Endodermal cell (in vitro differentiated cells): Measurements from ENCODE around the gene SLC25A31. TPM values are rescaled to one million over a fixed set of nuclear protein-coding genes. Genes with fewer than 3 reads are reported as not detected.

Experiments
- DNase-seq: peaks from one replicate; pipeline ENCODE4 v3.0.0-alpha.2; 2017
- H3K27ac ChIP-seq: 2 replicates; pipeline ENCODE4 v1.5.1; 2013; ENCODE audit warnings: mild to moderate bottlenecking, low read depth, low read length, moderate library complexity
- H3K27me3 ChIP-seq: 2 replicates; pipeline ENCODE4 v1.6.1; 2013; ENCODE audit warnings: mild to moderate bottlenecking, low read length, moderate library complexity; ENCODE audit not compliant: insufficient read depth, control insufficient read depth, poor library complexity, severe bottlenecking
- H3K36me3 ChIP-seq: 2 replicates; pipeline ENCODE4 v1.7.0; 2013; ENCODE audit warnings: mild to moderate bottlenecking, low read length, moderate library complexity; ENCODE audit not compliant: control insufficient read depth, insufficient read depth
- H3K4me1 ChIP-seq: one replicate; pipeline ENCODE4 v1.7.0; 2013; ENCODE audit warnings: low read length; ENCODE audit not compliant: control insufficient read depth, insufficient read depth
- H3K4me3 ChIP-seq: 2 replicates; pipeline ENCODE4 v1.5.1; 2013; ENCODE audit warnings: mild to moderate bottlenecking, low read length, moderate library complexity
- H3K9ac ChIP-seq: 2 replicates; pipeline ENCODE4 v1.6.1; 2013; ENCODE audit warnings: mild to moderate bottlenecking, low read length, moderate library complexity; ENCODE audit not compliant: poor library complexity, severe bottlenecking; ENCODE audit errors: extremely low read depth
- H3K9me3 ChIP-seq: 2 replicates; pipeline ENCODE4 v1.6.1; 2013; ENCODE audit warnings: mild to moderate bottlenecking, low read length, moderate library complexity; ENCODE audit not compliant: control insufficient read depth
- H3K27ac Mint-ChIP-seq: 2 replicates; pipeline ENCODE4 v1.8.0; 2020; ENCODE audit warnings: mixed read lengths
- H3K27me3 Mint-ChIP-seq: 2 replicates; pipeline ENCODE4 v1.8.0; 2021; ENCODE audit warnings: mild to moderate bottlenecking, mixed read lengths; ENCODE audit not compliant: insufficient read depth
- H3K36me3 Mint-ChIP-seq: 2 replicates; pipeline ENCODE4 v1.8.0; 2020; ENCODE audit warnings: low read depth, mixed read lengths
- H3K4me1 Mint-ChIP-seq: 2 replicates; pipeline ENCODE4 v1.8.0; 2020; ENCODE audit warnings: mixed read lengths
- H3K4me3 Mint-ChIP-seq: 2 replicates; pipeline ENCODE4 v1.8.0; 2020; ENCODE audit warnings: mild to moderate bottlenecking, moderate library complexity, mixed read lengths
- H3K9me3 Mint-ChIP-seq: 2 replicates; pipeline ENCODE4 v1.8.0; 2020; ENCODE audit warnings: mild to moderate bottlenecking, mixed read lengths
- WGBS, 2 experiments: methylation state at CpG; one replicate each; pipeline versions ENCODE4 v1.1.5 to v1.1.7; 2013; ENCODE audit warnings: missing lambda C conversion rate in 2 of 2, mixed read lengths in 1 of 2; ENCODE audit not compliant: insufficient coverage in 1 of 2, insufficient read length in 1 of 2; 5-methylcytosine and 5-hydroxymethylcytosine counted together
- total RNA-seq, 2 donors: library from RNA; stranded (reverse); fragmentation: NEBNext Ultra II Directional in 1 of 2; extraction: Animal tissue kit (Norgen Biotek cat#: 25700) in 1 of 2; gene quantifications; 2 replicates in 1 of 2; 3 replicates in 1 of 2; pipeline ENCODE4 v1.2.1, GENCODE V29; 2021
- TF ChIP-seq, protein P1 (sequence below): fragments of 200-600 bp; sonication (generic); conservative IDR thresholded peaks from 2 replicates; pipeline ENCODE4 v1.5.0; 2021; ENCODE audit warnings: antibody characterized with exemption, mild to moderate bottlenecking

SLC25A31 gene
- total RNA-seq, 2 donors from 2014 or later, result not detected

DNA sequence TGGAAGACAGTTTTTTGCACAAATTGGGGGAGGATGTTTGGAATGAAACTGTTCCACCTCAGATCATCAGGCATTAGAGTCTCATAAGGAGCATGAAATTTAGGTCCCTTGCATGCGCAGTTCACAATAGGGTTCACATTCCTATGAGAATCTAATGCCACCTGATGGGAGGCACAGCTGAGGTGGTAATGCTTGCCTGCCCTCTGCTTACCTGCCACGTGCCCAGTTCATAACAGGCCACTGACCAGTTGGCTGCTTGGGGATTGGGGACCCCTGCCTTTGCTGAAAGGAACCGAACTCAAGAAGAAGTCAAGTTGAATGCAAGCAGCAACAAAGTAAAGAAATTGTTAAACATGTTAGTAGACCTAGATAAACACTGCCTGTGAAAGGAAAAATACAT, 47.3 kb downstream of the SLC25A31 start:
- no peaks in the 10 kb centered on the region for H3K9me3 Mint-ChIP-seq
- H3K4me1 ChIP-seq, result peaks cover 13% of the 10 kb centered on the region
- H3K27ac ChIP-seq, result no peak overlapping the region
- no peak overlapping the region for H3K27ac Mint-ChIP-seq
- H3K4me1 Mint-ChIP-seq, result peaks cover 32% of the 10 kb centered on the region
- no peak overlapping the region for H3K9ac ChIP-seq
- DNase-seq, result no peak
- TF ChIP-seq, protein P1, sequence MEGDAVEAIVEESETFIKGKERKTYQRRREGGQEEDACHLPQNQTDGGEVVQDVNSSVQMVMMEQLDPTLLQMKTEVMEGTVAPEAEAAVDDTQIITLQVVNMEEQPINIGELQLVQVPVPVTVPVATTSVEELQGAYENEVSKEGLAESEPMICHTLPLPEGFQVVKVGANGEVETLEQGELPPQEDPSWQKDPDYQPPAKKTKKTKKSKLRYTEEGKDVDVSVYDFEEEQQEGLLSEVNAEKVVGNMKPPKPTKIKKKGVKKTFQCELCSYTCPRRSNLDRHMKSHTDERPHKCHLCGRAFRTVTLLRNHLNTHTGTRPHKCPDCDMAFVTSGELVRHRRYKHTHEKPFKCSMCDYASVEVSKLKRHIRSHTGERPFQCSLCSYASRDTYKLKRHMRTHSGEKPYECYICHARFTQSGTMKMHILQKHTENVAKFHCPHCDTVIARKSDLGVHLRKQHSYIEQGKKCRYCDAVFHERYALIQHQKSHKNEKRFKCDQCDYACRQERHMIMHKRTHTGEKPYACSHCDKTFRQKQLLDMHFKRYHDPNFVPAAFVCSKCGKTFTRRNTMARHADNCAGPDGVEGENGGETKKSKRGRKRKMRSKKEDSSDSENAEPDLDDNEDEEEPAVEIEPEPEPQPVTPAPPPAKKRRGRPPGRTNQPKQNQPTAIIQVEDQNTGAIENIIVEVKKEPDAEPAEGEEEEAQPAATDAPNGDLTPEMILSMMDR, result no peak
- no peak overlapping the region for H3K4me3 ChIP-seq
- WGBS, 2 experiments, result 82 to 87% methylated on average over 3 of the region's 3 CpGs
- peaks cover 9% of the 10 kb centered on the region for H3K27me3 ChIP-seq
- H3K9me3 ChIP-seq, result no peaks in the 10 kb centered on the region
- H3K4me3 Mint-ChIP-seq, result no peak overlapping the region
- H3K36me3 Mint-ChIP-seq, result no peaks in the 10 kb centered on the region
- H3K27me3 Mint-ChIP-seq, result peaks cover 17% of the 10 kb centered on the region
- H3K36me3 ChIP-seq, result no peaks in the 10 kb centered on the region

DNA sequence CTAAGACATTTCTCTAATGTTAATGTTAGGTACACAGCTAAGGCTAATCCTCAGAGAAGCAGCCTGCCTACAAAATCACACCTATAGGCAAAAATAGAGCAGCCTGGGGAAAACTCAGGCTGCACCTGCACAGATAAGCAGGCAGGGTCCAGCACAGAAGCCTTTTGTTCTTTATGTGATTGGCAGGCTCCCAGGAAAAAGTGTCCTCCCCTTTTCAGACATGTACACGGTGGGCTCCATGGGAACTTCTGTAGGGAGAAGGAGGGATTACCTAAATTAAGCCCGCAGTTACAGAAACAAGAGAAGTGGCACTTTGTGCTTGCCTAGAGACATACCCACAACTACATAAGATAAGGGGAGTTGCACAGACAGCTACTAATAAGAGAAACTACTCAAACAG, 47.9 kb downstream of the SLC25A31 start:
- WGBS, 2 experiments, result 55% methylated on average over 1 of the region's 2 CpGs; no CpG with 5 or more reads in 1 of the 2 experiments
- Mint-ChIP-seq H3K27ac (no peak overlapping the region), H3K9me3 (no peaks in the 10 kb centered on the region), H3K27me3 (peaks cover 24% of the 10 kb centered on the region), H3K4me1 (peaks cover 31% of the 10 kb centered on the region), H3K4me3 (no peak overlapping the region), H3K36me3 (no peaks in the 10 kb centered on the region)
- DNase-seq, result no peak
- Histone ChIP-seq H3K27me3 (peaks cover 15% of the 10 kb centered on the region), H3K9me3 (no peaks in the 10 kb centered on the region), H3K4me3 (no peak overlapping the region), H3K9ac (no peak overlapping the region), H3K36me3 (no peaks in the 10 kb centered on the region), H3K4me1 (peaks cover 13% of the 10 kb centered on the region), H3K27ac (no peak overlapping the region)
- TF ChIP-seq, protein P1, result no peak

DNA sequence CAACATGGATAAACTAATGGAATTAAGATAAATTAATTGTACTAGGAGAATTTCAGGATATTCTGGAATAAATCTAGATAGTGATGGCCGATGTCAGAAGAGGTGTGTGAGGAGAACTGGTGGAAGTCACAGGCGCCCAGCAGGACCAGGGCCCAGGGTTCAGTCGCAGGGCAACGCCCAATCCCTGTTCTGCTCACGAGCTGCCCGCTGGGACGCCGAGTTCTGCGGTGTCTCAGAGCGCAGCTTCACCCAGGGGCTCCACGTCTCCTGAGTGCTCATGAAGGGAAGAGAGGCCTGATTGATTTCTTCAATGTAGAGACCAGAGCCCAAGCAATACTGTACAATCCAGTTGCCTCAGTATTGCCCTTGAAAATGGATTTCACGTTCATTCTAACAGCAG, 50.4 kb downstream of the SLC25A31 start:
- no peak for DNase-seq
- Mint-ChIP-seq H3K9me3 (no peaks in the 10 kb centered on the region), H3K36me3 (no peaks in the 10 kb centered on the region), H3K4me1 (peaks cover 19% of the 10 kb centered on the region), H3K4me3 (peak overlapping the region; percentile 79), H3K27me3 (peaks cover 39% of the 10 kb centered on the region), H3K27ac (no peak overlapping the region)
- H3K27ac ChIP-seq, result no peak overlapping the region
- H3K4me1 ChIP-seq, result peaks cover 4% of the 10 kb centered on the region
- H3K9ac ChIP-seq, result no peak overlapping the region
- WGBS, 2 experiments, result 96 to 100% methylated on average over 10 to 12 of the region's 12 CpGs
- peaks cover 35% of the 10 kb centered on the region for H3K27me3 ChIP-seq
- H3K9me3 ChIP-seq, result no peaks in the 10 kb centered on the region
- no peak overlapping the region for H3K4me3 ChIP-seq
- no peaks in the 10 kb centered on the region for H3K36me3 ChIP-seq
- TF ChIP-seq, protein P1, result no peak
